ENCODE results near the gene SFMBT2.
A peak's percentile ranks its signal among the peaks of the same experiment; 100 is the strongest.
"Not testable (repeated sequence)": the region's sequence is repeated elsewhere in the genome, so short reads cannot be mapped to it uniquely, and the experiment has no call there.

SFMBT2 gene

DNA sequence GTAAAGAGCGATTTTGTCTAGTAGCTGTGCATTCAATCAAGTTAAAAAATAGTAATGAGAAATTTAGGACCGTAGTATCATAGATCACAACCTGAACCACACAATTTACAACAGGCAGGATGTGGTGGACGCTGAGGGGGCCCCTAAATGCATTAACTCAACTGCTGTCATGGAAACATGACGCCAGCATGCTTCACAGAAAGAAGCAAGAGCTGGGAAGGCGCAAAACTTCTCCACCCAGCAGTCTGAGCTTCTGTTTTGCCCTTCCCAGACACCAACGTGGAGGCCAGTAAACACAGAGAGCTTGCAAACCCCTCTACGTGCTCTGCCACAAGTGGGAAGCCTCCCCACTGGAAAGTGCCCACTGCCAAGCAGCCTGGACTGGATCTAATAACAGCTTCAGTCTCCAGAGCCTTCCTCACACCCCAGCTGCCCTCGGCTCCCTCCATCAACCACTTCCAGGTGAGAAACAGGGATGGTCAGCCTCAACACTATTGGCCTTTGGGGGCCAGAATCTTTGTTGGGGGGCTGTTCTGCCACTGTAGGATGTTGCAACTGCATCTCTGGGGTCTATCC lies 151.8 kb downstream of the SFMBT2 start:
- DNase-seq, result peak; percentile 72

DNA sequence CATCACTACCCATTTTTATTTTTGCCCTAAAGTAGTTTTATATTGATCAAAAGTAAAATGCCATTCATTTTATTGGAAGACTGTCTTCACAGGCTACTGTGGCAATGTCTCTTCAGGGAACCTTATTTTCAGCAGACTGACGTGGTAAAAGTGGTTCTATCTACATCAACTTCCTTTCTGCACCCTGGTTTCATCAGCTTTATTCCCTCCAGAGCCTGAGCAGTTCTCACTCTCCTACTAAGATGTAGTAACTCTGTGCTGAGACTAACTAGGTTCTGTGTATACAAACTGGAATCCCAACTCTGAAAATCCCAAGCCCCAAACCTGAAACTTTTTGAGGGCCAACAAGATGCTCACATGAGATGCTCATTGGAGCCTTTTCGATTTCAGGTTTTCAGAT lies 155.3 kb downstream of the SFMBT2 start:
- DNase-seq, result no peak

DNA sequence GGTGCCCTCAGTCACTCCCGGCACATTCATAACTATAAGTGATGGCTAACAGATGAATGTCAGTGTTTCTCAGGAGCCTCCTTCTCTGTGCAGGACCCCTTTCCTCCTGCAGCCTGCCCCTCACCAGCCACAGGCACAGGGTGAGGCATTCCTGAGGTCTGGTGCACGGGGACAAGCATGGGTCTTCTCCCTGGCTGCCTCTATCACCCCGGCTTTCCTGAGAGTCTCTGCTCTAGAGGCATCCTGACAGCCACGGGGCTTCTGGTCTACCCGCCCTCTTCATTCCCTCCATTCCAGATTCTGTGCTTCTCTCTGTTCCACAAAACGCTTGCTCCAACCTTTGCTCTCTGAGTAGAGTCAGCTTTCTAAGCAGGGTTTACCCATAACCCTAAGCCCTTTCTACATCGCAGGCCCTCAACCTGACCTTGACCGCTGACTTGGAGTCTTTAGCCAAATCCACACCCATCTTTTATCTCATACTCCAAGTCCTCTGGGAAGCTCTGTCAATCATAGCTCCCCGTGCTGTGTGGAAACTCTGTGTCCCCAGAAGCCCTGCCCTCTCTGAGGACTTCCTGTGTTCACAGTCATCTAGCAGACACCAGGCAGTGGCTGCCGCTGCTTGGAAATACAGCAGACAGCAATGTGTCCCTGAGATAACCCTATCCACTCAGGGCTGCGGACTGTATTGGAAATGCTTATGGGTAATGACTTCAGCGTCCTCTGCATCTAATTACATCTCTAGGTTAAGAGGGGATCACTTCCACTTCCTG lies 159.0 kb downstream of the SFMBT2 start:
- DNase-seq, result no peak

DNA sequence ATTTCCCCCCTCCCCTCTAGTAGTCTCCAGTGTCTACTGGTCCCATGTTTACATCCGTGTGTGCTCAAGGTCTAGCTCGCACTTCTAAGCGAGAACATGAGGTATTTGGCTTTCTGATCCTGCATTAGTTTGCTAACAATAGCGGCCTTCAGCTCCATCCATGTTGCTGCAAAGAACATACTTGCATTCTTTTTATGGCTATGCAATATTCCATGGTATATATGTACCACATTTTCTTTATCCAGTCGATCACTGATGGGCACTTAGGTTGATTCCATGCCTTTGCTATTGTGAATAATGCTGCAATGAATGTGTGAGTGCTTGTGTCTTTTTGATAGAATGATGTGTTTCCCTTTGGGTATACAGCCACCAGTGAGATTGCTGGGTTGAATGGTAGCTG lies 160.6 kb downstream of the SFMBT2 start:
- no peak for DNase-seq

DNA sequence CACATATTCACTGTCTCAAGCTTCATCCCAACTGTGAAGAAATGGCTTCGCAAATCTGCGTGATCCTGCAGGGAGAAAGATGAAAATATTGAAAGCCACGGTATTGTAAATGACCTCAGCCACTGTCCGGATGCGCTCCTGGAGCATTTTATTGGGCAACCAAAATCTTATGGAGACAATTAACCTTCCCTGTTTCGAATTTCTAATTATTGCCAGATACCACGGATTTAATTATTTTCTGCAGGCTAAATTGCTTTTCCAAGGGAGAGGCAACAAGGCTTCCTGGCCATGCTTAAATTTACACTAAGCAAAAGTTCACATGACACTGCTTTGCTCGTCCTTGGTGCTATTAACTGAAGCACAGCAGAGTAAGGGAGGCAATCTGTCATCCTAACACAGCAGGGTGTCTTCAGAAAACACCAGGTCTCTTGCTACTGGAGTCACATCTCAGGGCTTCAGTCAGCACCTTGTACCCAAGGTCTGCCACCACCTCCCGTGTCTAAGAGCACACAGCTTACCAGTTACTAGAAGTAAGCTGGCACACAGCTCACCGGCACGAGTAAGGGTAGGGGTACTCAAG lies 162.2 kb downstream of the SFMBT2 start:
- no peak for DNase-seq

DNA sequence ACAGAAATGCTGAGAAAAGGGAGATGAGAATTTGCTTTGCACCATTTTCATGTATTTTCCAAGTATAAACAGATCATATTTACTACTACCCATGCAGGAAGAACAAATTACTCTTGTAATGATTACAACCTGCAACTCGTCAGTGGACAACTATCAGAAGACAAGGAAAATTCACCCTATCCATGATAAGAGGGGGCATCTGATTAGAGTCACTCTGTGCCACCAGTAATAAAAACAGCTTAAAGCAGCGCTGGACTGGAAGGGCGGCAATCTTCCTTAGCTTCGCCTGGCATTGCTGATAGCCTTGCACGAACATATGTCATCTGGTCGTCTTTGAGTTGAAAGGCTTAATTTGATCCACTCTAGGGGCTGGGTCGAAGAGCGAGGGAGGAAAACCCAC lies 162.7 kb downstream of the SFMBT2 start:
- DNase-seq, result no peak

DNA sequence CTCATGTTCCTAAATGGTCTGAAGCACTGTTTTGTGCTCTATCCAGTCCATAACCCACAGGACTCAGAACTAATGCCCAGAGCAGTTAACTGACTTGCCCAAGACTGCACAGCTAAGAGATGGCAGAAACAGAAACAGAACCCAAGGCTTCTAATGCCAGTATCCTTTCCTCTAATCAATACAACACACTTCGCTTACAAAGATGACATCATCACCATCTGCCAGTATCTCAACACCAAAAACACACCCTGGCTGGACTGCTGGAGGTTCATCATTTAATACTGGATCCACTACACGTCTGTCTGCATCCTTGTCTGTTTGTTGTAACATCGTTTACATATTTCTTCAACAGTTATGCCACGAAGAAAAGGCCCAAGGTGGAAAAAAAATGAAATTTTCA lies 165.3 kb downstream of the SFMBT2 start:
- no peak for DNase-seq

DNA sequence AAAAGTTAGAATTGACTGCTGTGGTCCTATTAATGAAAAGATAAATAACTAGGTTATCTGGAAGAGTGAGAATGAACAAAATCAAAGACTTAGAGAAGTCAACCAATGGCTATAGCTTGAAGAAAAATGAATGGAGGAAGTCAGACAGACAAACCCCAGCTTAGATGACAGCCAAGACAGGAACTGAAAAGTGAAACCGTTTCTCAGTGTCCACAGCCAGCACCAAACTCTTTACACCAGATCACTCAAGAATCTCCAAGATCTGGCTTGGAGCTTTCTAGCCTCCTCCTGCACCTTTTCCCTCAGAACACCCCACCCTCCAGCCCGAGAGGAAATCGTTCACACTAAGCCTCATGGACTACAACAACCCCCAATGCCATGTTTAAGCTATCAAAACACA lies 167.0 kb downstream of the SFMBT2 start:
- peak; percentile 29 for DNase-seq

DNA sequence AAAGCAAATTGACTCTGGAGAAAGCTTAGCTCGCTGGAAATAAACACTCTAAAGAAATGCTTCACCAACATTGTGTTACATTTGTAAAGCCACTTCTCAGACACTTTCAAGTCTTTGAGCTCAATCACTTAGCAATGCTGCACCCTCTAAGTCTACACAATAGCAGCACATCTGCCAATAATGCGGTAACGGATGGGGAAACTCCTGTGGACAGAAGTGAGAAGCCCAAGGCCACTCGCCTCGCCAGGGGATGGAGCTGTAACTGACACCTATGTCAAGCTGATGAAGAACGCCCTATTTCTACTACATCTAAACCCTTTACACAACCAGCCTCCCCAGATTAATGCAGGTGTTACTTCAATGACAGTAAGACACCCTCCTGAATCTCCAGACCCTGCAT lies 167.7 kb downstream of the SFMBT2 start:
- DNase-seq, result no peak

DNA sequence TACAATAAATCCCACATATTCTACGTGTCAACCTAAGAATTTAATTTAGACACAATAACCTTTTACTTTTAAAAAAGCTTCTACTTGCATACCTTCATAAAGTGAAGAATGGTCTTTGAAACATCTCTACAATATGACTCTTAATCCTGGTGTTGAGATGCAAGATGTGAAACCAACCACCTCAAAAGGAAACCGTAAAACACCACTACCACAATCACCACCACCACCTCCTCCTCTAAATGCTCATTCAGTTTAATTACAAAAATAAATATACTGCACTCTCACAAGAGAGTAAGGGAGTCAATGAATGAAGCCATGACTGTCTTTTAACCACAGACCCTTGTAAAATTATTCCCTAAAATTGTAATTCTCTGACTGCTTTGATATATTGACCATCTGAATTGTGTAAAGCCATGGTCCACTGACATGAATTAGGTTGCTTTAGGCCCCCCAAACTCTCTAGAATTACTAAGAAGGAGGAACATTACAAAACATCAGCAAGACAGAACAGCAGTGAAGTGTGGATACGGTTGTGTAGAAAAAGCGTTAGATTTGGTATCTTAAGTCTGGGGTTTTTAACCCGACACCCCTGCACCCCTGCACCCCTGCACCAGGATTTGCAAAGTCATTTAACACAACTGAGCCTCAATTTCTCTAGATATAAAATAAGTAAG lies 171.4 kb downstream of the SFMBT2 start:
- DNase-seq, result peak; percentile 77

DNA sequence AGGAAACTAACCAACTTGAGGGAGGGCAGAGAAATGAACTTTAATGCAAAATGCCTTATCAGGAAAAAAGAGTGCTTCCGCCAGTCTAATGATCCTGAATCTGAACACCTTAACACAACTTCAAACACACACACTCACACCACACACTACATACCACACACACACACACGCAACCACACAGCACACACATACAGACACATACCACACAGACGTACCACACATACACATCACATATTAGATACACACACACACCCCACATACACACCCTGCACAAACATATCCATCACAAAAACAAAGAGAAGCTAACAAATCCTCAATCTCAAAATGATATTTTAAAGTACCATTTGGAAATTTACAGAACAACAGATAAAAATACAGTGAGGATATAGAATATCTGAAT lies 175.5 kb downstream of the SFMBT2 start:
- DNase-seq, result no peak

DNA sequence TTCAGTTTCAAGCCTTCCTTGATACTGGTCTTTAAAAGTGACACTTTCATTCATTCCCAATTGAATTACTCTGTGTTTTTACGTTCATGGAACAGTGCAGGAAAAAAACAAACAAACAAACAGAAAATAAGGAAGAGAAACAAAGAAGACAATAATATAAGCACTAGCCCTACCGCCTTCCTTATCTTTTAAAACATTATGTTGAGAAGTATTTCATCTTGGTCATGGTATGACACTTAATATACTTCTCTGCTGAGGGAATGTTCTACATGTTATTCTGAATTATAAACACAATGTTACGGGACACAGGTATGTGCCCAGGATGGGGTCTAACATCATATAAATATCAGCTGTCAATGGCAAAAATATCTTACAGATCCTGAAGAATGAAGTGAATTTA lies 176.7 kb downstream of the SFMBT2 start:
- no peak for DNase-seq

DNA sequence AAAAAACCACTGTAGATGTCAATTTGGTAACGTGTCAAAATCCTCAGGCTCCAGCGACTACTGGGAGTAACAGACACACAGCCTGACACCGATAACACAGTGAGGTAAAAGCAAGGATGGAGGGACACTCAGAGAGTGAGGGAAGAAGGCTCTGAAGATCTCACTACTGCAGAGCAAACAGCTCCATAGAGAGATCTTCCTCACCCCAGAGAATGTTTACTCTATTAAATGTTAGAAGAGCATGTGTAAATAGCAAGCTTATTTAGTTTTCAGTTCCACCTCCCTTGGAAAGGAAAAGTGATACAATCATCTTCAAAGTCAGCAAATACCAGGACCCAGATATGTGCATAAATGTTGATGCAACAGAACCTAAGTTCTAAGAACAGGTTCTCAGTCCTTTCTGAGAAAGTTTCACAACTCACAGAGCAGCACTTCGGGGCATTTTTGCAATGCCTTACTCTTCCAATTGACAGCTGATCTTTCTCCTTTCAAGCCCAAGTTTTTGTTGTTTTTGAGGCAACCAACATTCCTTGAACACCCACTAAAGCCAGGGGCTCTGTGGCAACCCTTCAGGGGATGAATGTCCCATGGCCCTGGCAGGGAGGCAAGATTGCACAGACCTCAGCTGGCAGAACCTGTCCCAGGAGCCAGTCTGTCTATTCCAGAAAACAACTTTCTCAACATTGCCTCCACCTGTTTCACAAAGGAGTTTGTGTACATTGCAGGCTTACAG lies 177.4 kb downstream of the SFMBT2 start:
- DNase-seq, result peak; percentile 40

DNA sequence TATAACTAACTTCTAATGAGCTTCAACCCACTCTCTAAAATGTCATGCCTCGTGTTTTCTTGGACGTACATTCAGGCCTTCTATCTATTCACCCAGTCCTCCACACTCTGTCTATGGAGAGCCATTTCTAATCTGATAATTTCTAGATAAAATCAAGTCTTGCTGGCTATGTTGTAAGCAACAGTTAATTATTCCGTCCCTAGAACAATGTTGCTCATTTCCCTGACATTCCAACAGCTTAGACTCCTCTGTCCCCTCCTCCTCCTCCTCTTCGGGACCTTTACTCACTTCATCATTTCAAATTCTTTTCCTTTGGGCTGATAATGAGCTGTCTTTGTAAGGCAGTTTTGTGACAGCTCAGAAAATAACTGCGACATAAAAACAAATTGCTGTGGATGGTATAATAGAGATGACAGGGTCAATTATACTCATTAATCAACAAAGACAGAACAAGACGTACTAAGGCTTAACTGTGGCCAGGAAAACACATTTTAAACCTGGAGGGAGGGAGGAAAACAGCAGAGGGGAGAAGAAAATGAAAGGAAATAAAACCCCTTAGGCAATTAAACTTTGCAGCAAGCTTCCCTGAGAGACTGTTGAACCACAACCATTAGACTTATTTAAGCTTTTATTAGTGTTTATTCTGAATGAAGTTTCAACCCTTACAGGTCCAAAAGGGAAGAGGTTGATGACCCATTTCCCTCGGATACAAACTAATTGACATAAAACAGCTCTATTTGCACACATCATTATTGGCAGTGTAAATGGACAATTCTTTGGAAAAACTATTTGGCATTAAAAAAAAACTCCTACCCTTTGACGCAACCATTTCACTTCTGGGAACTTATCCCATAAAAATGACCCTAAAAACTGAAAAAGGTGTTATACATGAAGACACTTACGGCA lies 179.1 kb downstream of the SFMBT2 start:
- no peak for DNase-seq

DNA sequence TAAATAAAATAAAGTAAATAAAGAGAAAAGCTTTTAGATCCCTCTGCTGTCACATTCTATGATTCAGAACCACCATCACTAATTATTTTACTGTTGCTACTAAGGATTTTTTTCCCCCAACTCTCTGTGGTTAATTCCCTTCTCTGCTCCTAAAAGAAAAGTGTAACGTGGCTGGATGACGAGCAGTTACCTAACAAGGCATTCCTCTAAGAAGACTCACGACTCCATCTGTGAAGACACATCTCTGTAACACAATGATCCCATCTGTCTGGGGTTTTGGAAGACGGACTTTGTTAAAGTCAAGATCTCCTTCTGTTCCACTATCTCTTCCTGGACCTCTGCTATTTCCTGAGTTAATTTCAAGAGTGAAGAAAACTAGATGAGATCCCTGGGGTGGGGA lies 179.9 kb downstream of the SFMBT2 start:
- no peak for DNase-seq

DNA sequence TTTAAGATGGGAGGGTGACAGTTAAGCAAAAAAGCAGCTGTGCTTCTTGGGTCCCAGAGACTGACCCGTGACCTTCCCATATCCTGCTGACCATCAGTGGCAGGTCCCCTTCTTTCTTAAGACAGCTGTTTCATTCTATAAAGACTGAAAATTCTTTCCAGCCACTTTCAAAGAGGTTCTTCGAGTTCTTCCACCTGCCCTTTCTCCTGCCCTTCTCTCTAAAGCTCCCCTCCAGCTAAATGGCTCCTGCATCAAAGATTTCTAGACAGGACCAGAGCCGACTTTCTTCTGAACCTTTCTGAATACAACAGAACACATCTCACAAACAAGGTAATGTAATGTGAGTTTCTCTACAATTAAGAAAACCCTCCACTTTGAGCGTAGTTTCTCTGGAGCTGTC lies 180.8 kb downstream of the SFMBT2 start:
- DNase-seq, result no peak

DNA sequence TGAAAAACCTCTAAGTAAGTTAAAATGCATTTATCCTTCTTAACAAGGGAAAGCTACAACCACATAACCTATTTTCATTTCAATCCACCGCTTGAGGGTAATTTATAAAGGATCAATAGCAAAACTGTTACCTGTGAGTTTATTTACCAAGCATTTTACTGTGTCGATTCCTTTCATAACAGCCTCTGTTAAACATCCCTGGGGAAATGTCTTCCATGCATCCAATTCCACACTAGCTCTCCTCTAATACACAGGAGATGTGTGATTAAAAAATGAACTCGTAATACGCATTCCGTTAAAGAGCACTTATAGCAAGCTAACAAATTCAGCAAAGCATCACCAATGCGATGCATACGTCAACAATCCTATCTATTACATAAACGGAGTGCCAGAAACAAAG lies 185.7 kb downstream of the SFMBT2 start:
- DNase-seq, result no peak

DNA sequence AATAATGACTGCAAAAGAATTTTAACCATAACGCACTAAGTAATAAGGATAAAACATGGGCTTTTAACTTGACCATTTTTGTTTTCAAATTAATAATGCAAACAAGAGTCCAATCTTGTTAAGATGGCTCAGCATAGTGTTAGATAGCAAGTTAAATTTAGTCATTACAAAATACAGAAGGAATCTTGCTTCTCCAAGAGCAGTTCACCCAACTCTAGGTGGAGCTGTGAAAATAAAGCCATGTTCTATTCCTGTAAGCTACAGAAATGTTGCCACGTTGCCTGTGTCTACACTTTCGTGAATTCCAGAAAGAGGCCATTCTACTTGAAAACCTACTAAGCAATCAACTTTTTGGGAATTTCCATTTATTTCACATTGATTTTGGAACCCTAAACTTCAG lies 191.9 kb downstream of the SFMBT2 start:
- DNase-seq, result no peak

DNA sequence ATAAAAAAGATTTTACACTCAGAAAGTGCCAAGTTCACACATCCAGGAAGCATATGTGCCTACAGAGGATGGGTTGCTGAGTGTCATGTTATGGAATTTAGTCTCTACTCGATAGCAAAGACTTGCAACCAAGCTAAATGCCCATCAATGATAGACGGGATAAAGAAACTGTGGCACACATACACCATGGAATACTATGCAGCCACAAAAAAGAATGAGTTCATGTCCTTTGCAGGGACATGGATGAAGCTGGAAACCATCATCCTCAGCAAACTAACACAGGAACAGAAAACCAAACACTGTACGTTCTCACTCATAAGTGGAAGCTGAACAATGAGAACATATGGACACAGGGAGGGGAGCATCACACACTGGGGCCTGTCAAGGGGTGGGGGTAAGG lies 198.1 kb downstream of the SFMBT2 start:
- not testable (repeated sequence) for DNase-seq

DNA sequence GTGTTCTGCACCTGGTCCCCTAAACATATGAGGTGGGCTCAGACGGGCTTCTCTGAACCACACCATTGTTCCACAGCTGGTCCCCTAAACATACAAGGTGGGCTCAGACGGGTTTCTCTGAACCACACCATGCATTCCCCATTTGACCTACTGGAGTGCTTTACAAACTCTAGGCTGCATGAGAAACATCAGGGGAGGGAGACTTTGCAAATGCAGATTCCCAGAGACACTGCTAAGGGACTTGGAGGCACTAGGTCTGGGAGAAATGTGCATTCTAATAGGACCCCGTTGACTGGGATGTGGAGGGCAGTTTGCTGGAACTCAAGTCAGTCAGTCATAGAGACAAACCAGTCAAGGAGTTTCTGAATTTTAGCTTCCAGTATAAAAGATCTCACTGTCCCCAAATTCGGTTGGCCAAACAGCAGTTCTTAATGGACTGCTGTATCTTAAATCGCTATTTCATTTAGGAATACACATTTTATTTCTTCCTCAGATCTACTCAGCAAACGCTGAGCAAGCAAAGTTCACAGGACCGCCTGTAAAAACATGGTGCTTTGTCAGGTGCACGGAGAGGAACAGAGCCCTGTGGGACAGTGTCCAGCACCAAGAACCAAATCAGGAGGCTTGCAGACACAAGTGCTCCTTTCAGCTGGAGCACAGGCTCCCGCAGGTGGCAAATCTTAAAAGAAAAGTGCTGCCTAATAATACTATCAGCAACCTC lies 198.8 kb downstream of the SFMBT2 start:
- DNase-seq, result no peak

DNA sequence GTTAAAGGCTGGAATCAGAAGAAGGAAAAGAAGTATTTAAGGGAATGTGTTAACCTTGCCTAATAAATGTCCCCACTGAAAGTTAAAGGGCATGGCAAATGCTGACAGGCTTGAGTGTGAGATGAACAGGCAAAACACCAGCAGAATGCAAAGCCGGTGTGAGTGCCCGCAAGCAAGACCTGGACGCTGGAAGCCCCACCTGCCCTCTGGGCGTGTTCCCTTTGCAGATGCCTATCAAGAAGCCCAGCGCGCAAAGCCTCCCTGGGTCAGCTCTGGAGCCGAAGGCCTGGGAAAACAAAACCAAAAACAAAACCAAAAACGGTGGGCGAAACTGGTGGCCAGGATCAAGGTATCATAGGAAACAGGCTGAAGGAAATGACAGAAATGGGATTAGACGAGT lies 200.3 kb downstream of the SFMBT2 start:
- DNase-seq, result no peak

DNA sequence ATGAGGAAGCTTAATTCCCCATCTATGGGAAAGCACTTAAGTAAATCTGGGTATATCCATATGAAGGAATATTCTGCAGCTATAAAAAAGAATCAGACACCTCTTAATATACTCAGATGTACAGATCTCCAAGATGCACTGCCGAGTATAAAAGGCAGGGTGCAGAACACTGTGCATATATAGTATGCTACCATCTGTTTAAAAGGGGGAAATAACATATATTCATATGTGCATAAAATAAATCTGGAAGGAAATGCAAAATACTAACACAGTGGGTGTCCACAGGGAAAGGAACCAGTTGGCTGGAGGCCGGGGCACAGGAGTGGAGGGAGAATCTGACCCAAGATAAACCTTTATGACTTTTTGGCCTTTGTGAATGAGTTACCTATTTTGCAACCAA lies 201.4 kb downstream of the SFMBT2 start:
- no peak for DNase-seq
